Vagina (tissue), 2 donors: ENCODE measurements around the gene FCGR1A.
"Not testable (repeated sequence)": the region's sequence is repeated elsewhere in the genome, so short reads cannot be mapped to it uniquely, and the experiment has no call there.

Experiments used
- POLR2A ChIP-seq, 2 donors: fragments of 450-650 bp; IDR thresholded peaks; one replicate each; pipeline ENCODE4 v1.6.1; 2017; ENCODE audit warnings: antibody characterized with exemption in 2 of 2, mild to moderate bottlenecking in 2 of 2, moderate library complexity in 2 of 2
- POLR2AphosphoS5 ChIP-seq, 2 donors: sonication (generic); formaldehyde crosslinking; IDR thresholded peaks; one replicate each; pipeline ENCODE4 v1.9.0; 2017; ENCODE audit warnings: antibody characterized with exemption in 2 of 2, mild to moderate bottlenecking in 2 of 2, low read depth in 1 of 2; ENCODE audit not compliant: insufficient read depth in 1 of 2
- TF ChIP-seq, protein P1 (sequence below), 3 experiments: fragments of 450-650 bp in 2 of 3; fragments of 200-600 bp in 1 of 3; sonication (generic) in 1 of 3; IDR thresholded peaks; one replicate each; pipeline ENCODE4 v1.5.1; 2017 to 2019; ENCODE audit warnings: antibody characterized with exemption in 3 of 3, mild to moderate bottlenecking in 2 of 3, moderate library complexity in 2 of 3

DNA sequence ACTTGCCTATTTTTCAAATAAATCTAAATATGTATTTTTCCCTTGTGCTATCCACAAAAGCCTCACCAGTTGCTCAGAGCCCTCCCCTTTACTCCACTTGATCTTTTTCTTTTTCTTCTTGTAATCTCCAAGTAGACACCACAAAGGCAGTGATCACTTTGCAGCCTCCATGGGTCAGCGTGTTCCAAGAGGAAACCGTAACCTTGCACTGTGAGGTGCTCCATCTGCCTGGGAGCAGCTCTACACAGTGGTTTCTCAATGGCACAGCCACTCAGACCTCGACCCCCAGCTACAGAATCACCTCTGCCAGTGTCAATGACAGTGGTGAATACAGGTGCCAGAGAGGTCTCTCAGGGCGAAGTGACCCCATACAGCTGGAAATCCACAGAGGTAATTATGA, 1.4 kb downstream of the FCGR1A start:
- TF ChIP-seq, protein P1, sequence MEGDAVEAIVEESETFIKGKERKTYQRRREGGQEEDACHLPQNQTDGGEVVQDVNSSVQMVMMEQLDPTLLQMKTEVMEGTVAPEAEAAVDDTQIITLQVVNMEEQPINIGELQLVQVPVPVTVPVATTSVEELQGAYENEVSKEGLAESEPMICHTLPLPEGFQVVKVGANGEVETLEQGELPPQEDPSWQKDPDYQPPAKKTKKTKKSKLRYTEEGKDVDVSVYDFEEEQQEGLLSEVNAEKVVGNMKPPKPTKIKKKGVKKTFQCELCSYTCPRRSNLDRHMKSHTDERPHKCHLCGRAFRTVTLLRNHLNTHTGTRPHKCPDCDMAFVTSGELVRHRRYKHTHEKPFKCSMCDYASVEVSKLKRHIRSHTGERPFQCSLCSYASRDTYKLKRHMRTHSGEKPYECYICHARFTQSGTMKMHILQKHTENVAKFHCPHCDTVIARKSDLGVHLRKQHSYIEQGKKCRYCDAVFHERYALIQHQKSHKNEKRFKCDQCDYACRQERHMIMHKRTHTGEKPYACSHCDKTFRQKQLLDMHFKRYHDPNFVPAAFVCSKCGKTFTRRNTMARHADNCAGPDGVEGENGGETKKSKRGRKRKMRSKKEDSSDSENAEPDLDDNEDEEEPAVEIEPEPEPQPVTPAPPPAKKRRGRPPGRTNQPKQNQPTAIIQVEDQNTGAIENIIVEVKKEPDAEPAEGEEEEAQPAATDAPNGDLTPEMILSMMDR (IDR thresholded peaks at IDR 0.05) = not testable (repeated sequence)
- not testable (repeated sequence) for TF ChIP-seq POLR2A (IDR thresholded peaks at IDR 0.05); POLR2AphosphoS5 (IDR thresholded peaks at IDR 0.05; ENCODE audit: insufficient read depth in 1 of 2, low read depth in 1 of 2)
